Gastrocnemius medialis (tissue), 4 donors: Measurements from ENCODE around the gene AGFG2. TPM values are rescaled to one million over a fixed set of nuclear protein-coding genes. Genes with fewer than 3 reads are reported as not detected.
A peak's percentile ranks its signal among the peaks of the same experiment; 100 is the strongest.
"Not testable (repeated sequence)": the region's sequence is repeated elsewhere in the genome, so short reads cannot be mapped to it uniquely, and the experiment has no call there.

Source experiments
- ATAC-seq, 2 donors: fragments of 150-250 bp; one replicate each; pipeline ENCODE4 v1.9.1; 2016
- DNase-seq, 2 donors: peaks; one replicate each; pipeline ENCODE4 v3.0.0-alpha.2; 2019
- H3K27ac ChIP-seq, 4 donors: fragments of 200-600 bp; sonication (generic); 1 replicate in 1 of 4; 2 replicates in 3 of 4; pipeline ENCODE4 v1.5.1; 2016 to 2018; ENCODE audit warnings: mild to moderate bottlenecking in 2 of 4, moderate library complexity in 1 of 4
- H3K27me3 ChIP-seq, 3 donors: fragments of 200-600 bp; sonication (generic) in 2 of 3; 1 replicate in 1 of 3; 2 replicates in 2 of 3; pipeline versions ENCODE4 v1.5.1 to v1.6.0; 2016 to 2019; ENCODE audit warnings: mild to moderate bottlenecking in 1 of 3, moderate library complexity in 1 of 3
- H3K36me3 ChIP-seq, 2 donors: fragments of 200-600 bp; sonication (generic) in 1 of 2; one replicate each; pipeline ENCODE4 v1.5.1; 2017 to 2018
- H3K4me1 ChIP-seq, 2 donors: fragments of 200-600 bp; sonication (generic) in 1 of 2; one replicate each; pipeline ENCODE4 v1.5.1; 2016 to 2017; ENCODE audit warnings: mild to moderate bottlenecking in 2 of 2
- H3K4me3 ChIP-seq, 4 donors: fragments of 200-600 bp; sonication (generic) in 3 of 4; 1 replicate in 1 of 4; 2 replicates in 3 of 4; pipeline ENCODE4 v1.5.1; 2016 to 2019; ENCODE audit warnings: mild to moderate bottlenecking in 2 of 4
- H3K9me3 ChIP-seq, 3 donors: fragments of 200-600 bp; sonication (generic) in 2 of 3; 1 replicate in 1 of 3; 2 replicates in 2 of 3; pipeline ENCODE4 v1.5.1; 2016 to 2019
- CTCF ChIP-seq, 5 experiments: fragments of 450-650 bp in 3 of 5; fragments of 200-600 bp in 2 of 5; sonication (generic) in 2 of 5; IDR thresholded peaks in 4 of 5; conservative IDR thresholded peaks in 1 of 5; 1 replicate in 4 of 5; 2 replicates in 1 of 5; pipeline ENCODE4 v1.5.1; 2016 to 2019; ENCODE audit warnings: antibody characterized with exemption in 5 of 5, mild to moderate bottlenecking in 3 of 5, moderate library complexity in 3 of 5
- POLR2A ChIP-seq, 2 donors: fragments of 450-650 bp; IDR thresholded peaks; one replicate each; pipeline ENCODE4 v1.6.1; 2017; ENCODE audit warnings: antibody characterized with exemption in 2 of 2, mild to moderate bottlenecking in 2 of 2, moderate library complexity in 2 of 2
- in situ Hi-C, 4 donors: fragments of 200-750 bp; cut with MboI; loops; one replicate each; pipeline versions ENCODE4 v1.15.0 to v1.8.0; 2017; ENCODE audit warnings: low sequenced_read_pairs in 4 of 4
- intact Hi-C: fragments of 100-400 bp; cut with DNase I; formaldehyde crosslinking; loops from one replicate; pipeline ENCODE4 v1.15.1; 2023; ENCODE audit warnings: low total_unique reads
- total RNA-seq, 4 donors: library from RNA; depleted of rRNA; stranded (reverse); fragments of >200 nt; gene quantifications; one replicate each; pipeline versions ENCODE4 v1.1.0 to v1.2.3, GENCODE V29; 2016

The AGFG2 gene
- total RNA-seq, 4 donors from 2014 or later = 10.7 to 16.4 (median 13.5) TPM

- Histone ChIP-seq H3K4me1 (no peaks in the 10 kb centered on the region), H3K36me3 (no peaks in the 10 kb centered on the region), H3K4me3 (peak overlapping the region in 3 of 4 donors; percentile 38 to 56 (median 52)), H3K27ac (no peak overlapping the region), H3K9me3 (no peaks in the 10 kb centered on the region), H3K27me3 (peaks cover 0 to 15% (median 0%) of the 10 kb centered on the region in 3 donors)
- DNase-seq (no peak), ATAC-seq (no peak)
- TF ChIP-seq CTCF (IDR thresholded peaks at IDR 0.05 in 4 of 5, conservative IDR thresholded peaks at IDR 0.05 in 1 of 5) = no peak
- no peak for TF ChIP-seq POLR2A (IDR thresholded peaks at IDR 0.05)
- intact Hi-C loops (no loop called here), in situ Hi-C loops (no loop called here)
Observed at GRCh38 chr7:100492738-100493475, 46.1 kb upstream of the AGFG2 start.

- Histone ChIP-seq H3K9me3 (no peaks in the 10 kb centered on the region), H3K36me3 (no peaks in the 10 kb centered on the region), H3K27me3 (peaks cover 0 to 15% (median 0%) of the 10 kb centered on the region in 3 donors), H3K4me3 (peak overlapping the region; percentile 22 to 56 (median 45)), H3K4me1 (no peaks in the 10 kb centered on the region), H3K27ac (no peak overlapping the region)
- no peak for TF ChIP-seq CTCF (IDR thresholded peaks at IDR 0.05 in 4 of 5, conservative IDR thresholded peaks at IDR 0.05 in 1 of 5)
- in situ Hi-C loops = no loop called here
- intact Hi-C loops = no loop called here
- DNase-seq (no peak), ATAC-seq (no peak)
Observed at GRCh38 chr7:100493476-100494264, 45.3 kb upstream of the AGFG2 start.

GRCh38 chr7:100496509-100496908, 42.5 kb upstream of the AGFG2 start:
- Histone ChIP-seq H3K4me1 (no peaks in the 10 kb centered on the region), H3K9me3 (no peaks in the 10 kb centered on the region), H3K4me3 (no peak overlapping the region), H3K27ac (no peak overlapping the region), H3K27me3 (peaks cover 0 to 15% (median 0%) of the 10 kb centered on the region in 3 donors), H3K36me3 (no peaks in the 10 kb centered on the region)
- ATAC-seq = no peak
- no peak for DNase-seq
- intact Hi-C loops (no loop called here), in situ Hi-C loops (no loop called here)
- TF ChIP-seq CTCF (IDR thresholded peaks at IDR 0.05 in 4 of 5, conservative IDR thresholded peaks at IDR 0.05 in 1 of 5) = no peak

GRCh38 chr7:100500743-100501142, 38.3 kb upstream of the AGFG2 start:
- H3K27me3 ChIP-seq, H3K4me1 ChIP-seq, intact Hi-C loops, ATAC-seq, H3K36me3 ChIP-seq, DNase-seq, in situ Hi-C loops, H3K27ac ChIP-seq, H3K9me3 ChIP-seq, H3K4me3 ChIP-seq: not testable (repeated sequence)

GRCh38 chr7:100504031-100504430, 35.0 kb upstream of the AGFG2 start:
- ATAC-seq, H3K27ac ChIP-seq, H3K4me1 ChIP-seq, H3K27me3 ChIP-seq, H3K36me3 ChIP-seq, DNase-seq, in situ Hi-C loops, H3K4me3 ChIP-seq, intact Hi-C loops, H3K9me3 ChIP-seq: not testable (repeated sequence)
